ENCODE measurements around the gene RNF126.

RNF126 gene

DNA sequence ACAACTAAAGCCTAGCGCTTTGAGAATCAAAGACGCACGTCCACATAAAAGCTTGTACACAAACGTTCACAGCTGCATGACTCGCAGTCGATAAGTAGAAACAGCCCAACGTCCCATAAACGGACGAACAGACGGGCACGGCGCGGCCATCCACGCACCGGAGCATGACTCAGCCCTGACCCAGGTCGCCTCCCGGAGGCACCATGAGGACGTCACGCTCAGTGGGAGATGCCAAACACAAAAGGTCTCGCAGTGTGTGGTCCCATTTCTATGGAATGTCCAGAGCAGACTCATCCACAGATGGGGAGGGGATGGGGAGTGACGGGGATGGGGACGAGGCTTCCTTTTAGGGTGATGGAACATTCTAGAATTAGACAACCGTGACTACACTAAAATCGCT, 39.0 kb downstream of the RNF126 start:
- no peak overlapping the region for H3K27ac ChIP-seq (ENCODE audit: low read depth, low read length)
- H3K9me2 ChIP-seq (replicated peaks; ENCODE audit: control insufficient read depth, low read length), result no peaks in the 10 kb centered on the region
- no peaks in the 10 kb centered on the region for H3K9me3 ChIP-seq (ENCODE audit: control insufficient read depth, insufficient read depth, low read length)
- TF ChIP-seq, protein P1, sequence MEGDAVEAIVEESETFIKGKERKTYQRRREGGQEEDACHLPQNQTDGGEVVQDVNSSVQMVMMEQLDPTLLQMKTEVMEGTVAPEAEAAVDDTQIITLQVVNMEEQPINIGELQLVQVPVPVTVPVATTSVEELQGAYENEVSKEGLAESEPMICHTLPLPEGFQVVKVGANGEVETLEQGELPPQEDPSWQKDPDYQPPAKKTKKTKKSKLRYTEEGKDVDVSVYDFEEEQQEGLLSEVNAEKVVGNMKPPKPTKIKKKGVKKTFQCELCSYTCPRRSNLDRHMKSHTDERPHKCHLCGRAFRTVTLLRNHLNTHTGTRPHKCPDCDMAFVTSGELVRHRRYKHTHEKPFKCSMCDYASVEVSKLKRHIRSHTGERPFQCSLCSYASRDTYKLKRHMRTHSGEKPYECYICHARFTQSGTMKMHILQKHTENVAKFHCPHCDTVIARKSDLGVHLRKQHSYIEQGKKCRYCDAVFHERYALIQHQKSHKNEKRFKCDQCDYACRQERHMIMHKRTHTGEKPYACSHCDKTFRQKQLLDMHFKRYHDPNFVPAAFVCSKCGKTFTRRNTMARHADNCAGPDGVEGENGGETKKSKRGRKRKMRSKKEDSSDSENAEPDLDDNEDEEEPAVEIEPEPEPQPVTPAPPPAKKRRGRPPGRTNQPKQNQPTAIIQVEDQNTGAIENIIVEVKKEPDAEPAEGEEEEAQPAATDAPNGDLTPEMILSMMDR (IDR thresholded peaks at IDR 0.05; ENCODE audit: low read depth, low read length, poor library complexity, severe bottlenecking), result no peak
- H3K79me2 ChIP-seq (ENCODE audit: control insufficient read depth, low read length), result peaks cover 16% of the 10 kb centered on the region
- H3K27me3 ChIP-seq (ENCODE audit: control insufficient read depth, low read length), result no peaks in the 10 kb centered on the region
- no peak overlapping the region for H3K4me3 ChIP-seq (ENCODE audit: low read length)
- H3K4me2 ChIP-seq (ENCODE audit: low read length), result no peak overlapping the region
- H4K20me1 ChIP-seq (ENCODE audit: control insufficient read depth, insufficient read depth, low read depth, low read length), result no peaks in the 10 kb centered on the region
- peaks cover 47% of the 10 kb centered on the region for H3K36me3 ChIP-seq (ENCODE audit: control insufficient read depth, low read length)
- H3F3A ChIP-seq (ENCODE audit: control insufficient read depth, insufficient read depth), result no peaks in the 10 kb centered on the region
- no peaks in the 10 kb centered on the region for H3K4me1 ChIP-seq (ENCODE audit: control insufficient read depth, low read length)

- peaks cover 47% of the 10 kb centered on the region for H3K36me3 ChIP-seq (ENCODE audit: control insufficient read depth, low read length)
- H3F3A ChIP-seq (ENCODE audit: control insufficient read depth, insufficient read depth), result no peaks in the 10 kb centered on the region
- H3K4me3 ChIP-seq (ENCODE audit: low read length), result no peak overlapping the region
- no peak overlapping the region for H3K27ac ChIP-seq (ENCODE audit: low read depth, low read length)
- no peaks in the 10 kb centered on the region for H3K9me3 ChIP-seq (ENCODE audit: control insufficient read depth, insufficient read depth, low read length)
- no peak overlapping the region for H3K4me2 ChIP-seq (ENCODE audit: low read length)
- H3K4me1 ChIP-seq (ENCODE audit: control insufficient read depth, low read length), result no peaks in the 10 kb centered on the region
- H3K9me2 ChIP-seq (replicated peaks; ENCODE audit: control insufficient read depth, low read length), result no peaks in the 10 kb centered on the region
- TF ChIP-seq EZH2phosphoT487 (IDR thresholded peaks at IDR 0.05; ENCODE audit: borderline replicate concordance, low read length), result no peak
- TF ChIP-seq, protein P1 (IDR thresholded peaks at IDR 0.05; ENCODE audit: low read depth, low read length, poor library complexity, severe bottlenecking), result no peak
- H4K20me1 ChIP-seq (ENCODE audit: control insufficient read depth, insufficient read depth, low read depth, low read length), result no peaks in the 10 kb centered on the region
- H3K79me2 ChIP-seq (ENCODE audit: control insufficient read depth, low read length), result peaks cover 11% of the 10 kb centered on the region
- H3K27me3 ChIP-seq (ENCODE audit: control insufficient read depth, low read length), result no peaks in the 10 kb centered on the region
Observed at GRCh38 chr19:623175-623916, 39.7 kb downstream of the RNF126 start.

DNA sequence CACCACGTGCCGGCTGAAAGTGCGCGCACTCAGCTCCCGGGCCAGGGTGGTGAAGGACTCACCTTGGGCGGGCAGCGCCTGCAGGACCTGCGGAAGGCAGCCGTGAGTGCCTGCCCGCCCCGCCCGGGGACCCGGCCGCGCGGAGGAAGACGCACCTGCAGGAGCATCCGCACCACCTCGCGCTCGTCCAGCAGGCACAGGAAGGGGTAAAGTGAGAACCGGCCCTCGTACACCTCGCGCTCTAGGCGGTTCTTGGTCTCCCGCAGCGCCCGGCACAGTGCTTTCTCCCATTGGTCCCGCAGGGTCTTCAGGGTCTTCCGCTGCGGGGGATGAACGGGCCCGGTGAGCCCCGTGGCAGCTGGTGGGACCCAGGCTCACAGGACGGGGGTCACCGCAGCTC, 40.3 kb downstream of the RNF126 start:
- H3K79me2 ChIP-seq (ENCODE audit: control insufficient read depth, low read length), result peaks cover 5% of the 10 kb centered on the region
- no peaks in the 10 kb centered on the region for H3F3A ChIP-seq (ENCODE audit: control insufficient read depth, insufficient read depth)
- no peaks in the 10 kb centered on the region for H3K4me1 ChIP-seq (ENCODE audit: control insufficient read depth, low read length)
- peaks cover 45% of the 10 kb centered on the region for H3K36me3 ChIP-seq (ENCODE audit: control insufficient read depth, low read length)
- no peak overlapping the region for H3K27ac ChIP-seq (ENCODE audit: low read depth, low read length)
- H3K4me3 ChIP-seq (ENCODE audit: low read length), result no peak overlapping the region
- no peaks in the 10 kb centered on the region for H3K9me2 ChIP-seq (replicated peaks; ENCODE audit: control insufficient read depth, low read length)
- no peaks in the 10 kb centered on the region for H3K9me3 ChIP-seq (ENCODE audit: control insufficient read depth, insufficient read depth, low read length)
- no peaks in the 10 kb centered on the region for H4K20me1 ChIP-seq (ENCODE audit: control insufficient read depth, insufficient read depth, low read depth, low read length)
- no peak for TF ChIP-seq EZH2phosphoT487 (IDR thresholded peaks at IDR 0.05; ENCODE audit: borderline replicate concordance, low read length)
- TF ChIP-seq, protein P1 (IDR thresholded peaks at IDR 0.05; ENCODE audit: low read depth, low read length, poor library complexity, severe bottlenecking), result no peak
- H3K27me3 ChIP-seq (ENCODE audit: control insufficient read depth, low read length), result no peaks in the 10 kb centered on the region
- no peak overlapping the region for H3K4me2 ChIP-seq (ENCODE audit: low read length)

Measured in DOHH2 (cell line).